ENCODE measurements around the gene KRTAP10-3. TPM values are rescaled to one million over a fixed set of nuclear protein-coding genes. Genes with fewer than 3 reads are reported as not detected.

KRTAP10-3 gene
- total and polyA plus RNA-seq, 11 donors = not detected

DNA sequence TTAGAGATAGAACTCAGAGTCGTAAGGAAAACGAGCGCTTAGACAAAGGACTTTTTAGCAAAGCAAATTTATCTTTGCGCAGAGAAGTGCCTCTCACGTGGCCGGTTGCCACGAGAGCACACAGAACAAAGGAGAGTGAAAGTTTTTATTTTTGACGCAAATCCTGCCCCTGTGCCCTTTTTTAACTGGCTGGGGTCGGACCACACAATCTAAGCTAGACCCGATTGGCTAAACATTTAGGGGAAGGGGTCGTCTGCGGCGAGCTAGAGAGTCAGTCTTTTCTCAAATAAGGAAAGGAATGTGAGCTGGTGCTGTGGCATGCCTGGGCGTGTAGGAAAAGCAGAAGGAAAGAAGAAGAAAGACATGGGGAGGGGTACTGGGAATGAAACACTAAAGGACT, 9.7 kb downstream of the KRTAP10-3 start:
- Histone ChIP-seq H3K4me3 (no peak overlapping the region), H3K4me1 (no peaks in the 10 kb centered on the region), H3K9me3 (peaks cover 0 to 24% (median 3%) of the 10 kb centered on the region in 12 donors), H3K27ac (no peak overlapping the region), H3K36me3 (no peaks in the 10 kb centered on the region), H3K27me3 (peaks cover 0 to 34% (median 2%) of the 10 kb centered on the region in 9 donors)
- ATAC-seq = no peak
- intact Hi-C loops (cut with DNase I) = no loop called here
- no peak for TF ChIP-seq POLR2A (IDR thresholded peaks at IDR 0.05)
- TF ChIP-seq, protein P1, sequence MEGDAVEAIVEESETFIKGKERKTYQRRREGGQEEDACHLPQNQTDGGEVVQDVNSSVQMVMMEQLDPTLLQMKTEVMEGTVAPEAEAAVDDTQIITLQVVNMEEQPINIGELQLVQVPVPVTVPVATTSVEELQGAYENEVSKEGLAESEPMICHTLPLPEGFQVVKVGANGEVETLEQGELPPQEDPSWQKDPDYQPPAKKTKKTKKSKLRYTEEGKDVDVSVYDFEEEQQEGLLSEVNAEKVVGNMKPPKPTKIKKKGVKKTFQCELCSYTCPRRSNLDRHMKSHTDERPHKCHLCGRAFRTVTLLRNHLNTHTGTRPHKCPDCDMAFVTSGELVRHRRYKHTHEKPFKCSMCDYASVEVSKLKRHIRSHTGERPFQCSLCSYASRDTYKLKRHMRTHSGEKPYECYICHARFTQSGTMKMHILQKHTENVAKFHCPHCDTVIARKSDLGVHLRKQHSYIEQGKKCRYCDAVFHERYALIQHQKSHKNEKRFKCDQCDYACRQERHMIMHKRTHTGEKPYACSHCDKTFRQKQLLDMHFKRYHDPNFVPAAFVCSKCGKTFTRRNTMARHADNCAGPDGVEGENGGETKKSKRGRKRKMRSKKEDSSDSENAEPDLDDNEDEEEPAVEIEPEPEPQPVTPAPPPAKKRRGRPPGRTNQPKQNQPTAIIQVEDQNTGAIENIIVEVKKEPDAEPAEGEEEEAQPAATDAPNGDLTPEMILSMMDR (IDR thresholded peaks at IDR 0.05) = no peak
- no peak for DNase-seq
- WGBS, 4 donors = 36 to 48% (median 41%) methylated on average over 14 of the region's 14 CpGs

DNA sequence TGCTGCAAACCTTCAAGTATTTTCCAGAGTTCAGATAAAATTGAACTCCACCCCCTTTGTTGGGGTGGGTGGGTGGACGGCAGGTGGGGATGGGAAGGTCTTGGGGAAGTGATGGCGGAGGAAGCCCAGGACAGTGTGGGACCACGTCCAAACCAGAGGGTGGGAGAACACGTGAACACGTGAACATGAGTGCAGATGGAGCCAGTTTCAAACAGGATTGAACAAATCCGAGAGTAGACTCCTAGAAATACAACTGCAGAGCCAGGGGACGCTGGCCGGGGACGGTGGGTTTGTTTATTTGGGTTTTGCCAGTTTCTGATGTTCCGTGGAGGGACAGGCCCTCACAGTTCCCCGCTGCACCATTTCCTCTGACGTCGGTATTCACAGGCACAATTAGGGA, 10.2 kb downstream of the KRTAP10-3 start:
- peaks cover 0 to 33% (median 2%) of the 10 kb centered on the region in 9 donors for H3K27me3 ChIP-seq
- no peak overlapping the region for H3K4me3 ChIP-seq

DNA sequence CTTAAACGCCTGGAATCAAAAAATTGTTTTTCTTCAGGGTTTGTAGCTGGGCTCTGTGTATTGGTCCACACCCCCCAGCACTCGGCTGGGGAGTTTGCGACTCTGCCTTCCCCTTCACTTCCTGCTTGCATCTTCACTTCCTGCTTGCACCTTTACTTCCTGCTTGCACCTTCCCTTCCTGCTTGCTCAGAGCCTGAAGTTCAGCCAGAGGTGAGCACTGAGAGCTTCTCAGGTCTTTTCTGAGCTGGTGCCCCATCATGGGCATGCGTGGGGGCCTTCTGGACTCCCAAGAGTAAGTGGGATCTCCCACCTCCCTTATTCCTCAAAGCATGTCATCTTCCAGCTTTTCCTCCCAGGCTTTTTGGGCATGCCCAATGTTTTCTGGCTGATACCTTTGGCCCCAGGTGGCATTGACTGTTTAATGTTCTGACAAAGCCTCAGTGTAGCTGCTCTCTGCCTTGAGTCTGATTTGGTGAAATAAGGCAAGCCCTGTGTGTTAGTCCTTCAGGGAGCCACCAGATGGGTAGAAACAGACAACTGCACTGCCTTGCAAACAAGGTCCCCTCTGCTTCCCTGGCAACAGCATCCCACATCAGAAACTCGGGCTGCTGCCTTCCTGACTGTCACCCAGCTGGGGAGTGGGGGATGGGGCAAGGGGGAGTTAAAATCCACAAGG, 10.8 kb downstream of the KRTAP10-3 start:
- Histone ChIP-seq H3K27me3 (peaks cover 0 to 31% (median 0%) of the 10 kb centered on the region in 9 donors), H3K9me3 (peaks cover 0 to 35% (median 4%) of the 10 kb centered on the region in 12 donors), H3K27ac (peak overlapping the region in 1 of 12 donors; percentile 43), H3K36me3 (no peaks in the 10 kb centered on the region), H3K4me3 (no peak overlapping the region), H3K4me1 (no peaks in the 10 kb centered on the region)
- 45 to 61% (median 53%) methylated on average over 5 of the region's 5 CpGs for WGBS, 4 donors
- intact Hi-C loops (cut with DNase I) = no loop called here
- ATAC-seq (no peak), DNase-seq (no peak)
- TF ChIP-seq, protein P1 (IDR thresholded peaks at IDR 0.05) = no peak
- TF ChIP-seq POLR2A (IDR thresholded peaks at IDR 0.05) = no peak

More for the DNA sequence above, 10.2 kb downstream of the KRTAP10-3 start:
- ATAC-seq = no peak
- DNase-seq = no peak
- 67 to 70% (median 68%) methylated on average over 13 of the region's 13 CpGs for WGBS, 4 donors
- no peak overlapping the region for H3K27ac ChIP-seq
- H3K36me3 ChIP-seq = no peaks in the 10 kb centered on the region
- H3K9me3 ChIP-seq = peaks cover 0 to 29% (median 3%) of the 10 kb centered on the region in 12 donors
- intact Hi-C loops (cut with DNase I) = no loop called here
- TF ChIP-seq POLR2A (IDR thresholded peaks at IDR 0.05) = no peak
- TF ChIP-seq, protein P1 (IDR thresholded peaks at IDR 0.05) = no peak
- no peaks in the 10 kb centered on the region for H3K4me1 ChIP-seq

DNA sequence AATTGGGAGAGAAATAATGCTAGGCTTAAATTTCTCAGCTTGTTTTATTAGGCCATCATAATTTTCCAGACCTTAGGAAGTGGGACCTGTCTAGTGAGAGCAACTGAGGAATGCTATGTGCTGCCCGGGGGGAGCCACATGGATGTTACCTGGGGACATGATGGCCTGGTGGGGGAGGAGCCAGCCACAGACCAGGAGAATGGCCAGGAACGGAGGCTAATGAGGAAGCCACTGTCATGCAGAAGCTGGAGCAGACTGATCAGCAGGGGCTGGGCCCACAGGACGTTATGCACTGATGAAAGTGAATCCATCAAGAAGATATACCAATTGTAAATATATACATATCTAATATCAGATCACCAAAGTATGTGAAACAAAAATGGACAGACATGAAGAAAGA, 14.0 kb downstream of the KRTAP10-3 start:
- intact Hi-C loops (cut with DNase I) = no loop called here
- no peaks in the 10 kb centered on the region for H3K4me1 ChIP-seq
- ATAC-seq (no peak), DNase-seq (peak in 1 of 5 donors; percentile 20)
- 72 to 74% (median 73%) methylated on average over 3 of the region's 3 CpGs for WGBS, 4 donors
- no peak overlapping the region for H3K4me3 ChIP-seq
- H3K27me3 ChIP-seq = peaks cover 0 to 30% (median 0%) of the 10 kb centered on the region in 9 donors
- TF ChIP-seq POLR2A (IDR thresholded peaks at IDR 0.05) = no peak
- TF ChIP-seq, protein P1 (IDR thresholded peaks at IDR 0.05) = no peak
- no peaks in the 10 kb centered on the region for H3K36me3 ChIP-seq
- H3K9me3 ChIP-seq = peaks cover 0 to 45% (median 6%) of the 10 kb centered on the region in 12 donors
- H3K27ac ChIP-seq = no peak overlapping the region

Data from heart left ventricle (tissue), 16 donors.